Spleen (tissue), 11 donors: ENCODE data around the gene AIG1. TPM values are rescaled to one million over a fixed set of nuclear protein-coding genes. Genes with fewer than 3 reads are reported as not detected.

Source experiments
- DNase-seq: peaks from one replicate; pipeline ENCODE4 v3.0.0-alpha.2; 2020
- H3K27ac ChIP-seq, 8 donors: fragments of 200-600 bp; sonication (generic) in 7 of 8; 1 replicate in 4 of 8; 2 replicates in 4 of 8; pipeline versions ENCODE4 v1.5.0 to v1.8.0; 2016 to 2021; ENCODE audit warnings: inconsistent platforms in 4 of 8, mild to moderate bottlenecking in 4 of 8, moderate library complexity in 1 of 8
- H3K27me3 ChIP-seq, 7 donors: fragments of 200-600 bp; sonication (generic) in 6 of 7; replicated peaks in 1 of 7; 1 replicate in 4 of 7; 2 replicates in 3 of 7; pipeline versions ENCODE4 v1.5.0 to v1.8.0; 2016 to 2021; ENCODE audit warnings: inconsistent platforms in 3 of 7, mild to moderate bottlenecking in 1 of 7
- H3K36me3 ChIP-seq, 6 donors: fragments of 200-600 bp; sonication (generic) in 5 of 6; 1 replicate in 4 of 6; 2 replicates in 2 of 6; pipeline versions ENCODE4 v1.5.0 to v1.8.0; 2016 to 2021; ENCODE audit warnings: inconsistent platforms in 2 of 6
- H3K4me1 ChIP-seq, 6 donors: fragments of 200-600 bp; sonication (generic) in 5 of 6; 1 replicate in 3 of 6; 2 replicates in 3 of 6; pipeline versions ENCODE4 v1.5.0 to v1.8.0; 2016 to 2021; ENCODE audit warnings: inconsistent platforms in 3 of 6
- H3K4me3 ChIP-seq, 8 donors: fragments of 200-600 bp; sonication (generic) in 7 of 8; 1 replicate in 4 of 8; 2 replicates in 4 of 8; pipeline versions ENCODE4 v1.5.0 to v1.8.0; 2016 to 2021; ENCODE audit warnings: inconsistent platforms in 4 of 8, mild to moderate bottlenecking in 4 of 8, moderate library complexity in 2 of 8
- H3K9me3 ChIP-seq, 8 donors: fragments of 200-600 bp; sonication (generic) in 7 of 8; 1 replicate in 4 of 8; 2 replicates in 4 of 8; pipeline versions ENCODE4 v1.5.0 to v1.8.0; 2016 to 2021; ENCODE audit warnings: inconsistent platforms in 4 of 8
- CTCF ChIP-seq, 11 experiments: fragments of 200-600 bp in 7 of 11; fragments of 450-650 bp in 4 of 11; sonication (generic) in 4 of 11; IDR thresholded peaks in 8 of 11; conservative IDR thresholded peaks in 3 of 11; 1 replicate in 7 of 11; 2 replicates in 4 of 11; pipeline versions ENCODE4 v1.4.0 to v1.8.0; 2016 to 2021; ENCODE audit warnings: antibody characterized with exemption in 11 of 11, inconsistent platforms in 4 of 11, mild to moderate bottlenecking in 1 of 11
- POLR2A ChIP-seq, 3 donors: fragments of 450-650 bp; IDR thresholded peaks; one replicate each; pipeline ENCODE4 v1.5.1; 2017; ENCODE audit warnings: antibody characterized with exemption in 3 of 3, mild to moderate bottlenecking in 1 of 3
- POLR2AphosphoS5 ChIP-seq, 3 donors: sonication (generic); formaldehyde crosslinking; IDR thresholded peaks; one replicate each; pipeline ENCODE4 v1.5.1; 2017; ENCODE audit warnings: antibody characterized with exemption in 3 of 3
- WGBS, 5 donors: extraction: QIAGEN DNeasy Blood & Tissue Kit in 3 of 5; methylation state at CpG; one replicate each; pipeline versions ENCODE4 v1.1.5 to v1.1.7; 2013 to 2018; 5-methylcytosine and 5-hydroxymethylcytosine counted together
- intact Hi-C: fragments of 100-400 bp; cut with DNase I; formaldehyde crosslinking; loops from one replicate; pipeline ENCODE4 v1.15.0; 2023; ENCODE audit warnings: low total_unique reads
- polyA plus RNA-seq, 3 donors: library from polyadenylated mRNA; stranded (reverse); fragments of 200-250 nt; gene quantifications; one replicate each; pipeline ENCODE4 v1.2.1, GENCODE V29; 2013
- total RNA-seq, 7 donors: library from RNA; depleted of rRNA in 3 of 7; stranded (reverse); fragments of >200 nt in 3 of 7; fragmentation: NEBNext Ultra II Directional in 4 of 7; extraction: Animal tissue kit (Norgen Biotek cat#: 25700) in 4 of 7; gene quantifications; one replicate each; pipeline versions ENCODE4 v1.1.0 to v1.2.1, GENCODE V29; 2016 to 2021
- donor health status: healthy with polysubstance abuse.
- donor health status: DM: no; HTN: no; CAD: no; lungs with moderate emphysema.
- donor health status: DM: no; HTN: no; CAD: no.
- donor health status: Bipolar disorder and iron deficiency.
- donor health status: healthy.
- donor health status: DM: no; HTN: no; CAD: no.
- donor health status: DM: yes; HTN: yes; CAD: no.

Gene AIG1
- total and polyA plus RNA-seq, 10 donors = 14.3 to 38.0 (median 27.9) TPM

DNA sequence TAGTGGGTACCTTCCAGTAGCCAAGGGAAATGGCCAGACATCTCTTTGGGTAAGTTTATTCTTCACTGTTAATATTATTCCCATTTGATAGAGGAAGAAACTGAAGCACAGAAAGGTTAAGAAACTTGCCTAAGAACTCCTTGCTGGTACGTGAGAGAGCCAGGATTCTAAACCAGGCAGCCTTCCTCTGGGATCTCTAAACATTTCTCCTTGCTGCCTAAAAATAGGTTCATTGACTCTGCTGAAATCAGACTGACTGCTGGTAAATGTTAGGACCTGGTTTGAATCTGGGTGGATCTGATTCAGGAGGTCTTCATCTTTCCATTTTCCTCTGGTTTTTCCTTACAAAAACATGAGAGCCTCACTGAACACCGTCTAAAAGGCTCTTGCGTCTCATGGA lies 186.9 kb downstream of the AIG1 start:
- H3K27ac ChIP-seq = no peak overlapping the region
- H3K36me3 ChIP-seq = no peaks in the 10 kb centered on the region
- H3K4me3 ChIP-seq = no peak overlapping the region
- peaks cover 0 to 4% (median 0%) of the 10 kb centered on the region in 8 donors for H3K9me3 ChIP-seq
- WGBS, 5 donors = 65 to 86% (median 76%) methylated on average over 3 of the region's 3 CpGs
- no peaks in the 10 kb centered on the region for H3K4me1 ChIP-seq
- H3K27me3 ChIP-seq = no peaks in the 10 kb centered on the region
- no peak for TF ChIP-seq POLR2A (IDR thresholded peaks at IDR 0.05)
- TF ChIP-seq CTCF (IDR thresholded peaks at IDR 0.05 in 8 of 11, conservative IDR thresholded peaks at IDR 0.05 in 3 of 11) = no peak
- no peak for TF ChIP-seq POLR2AphosphoS5 (IDR thresholded peaks at IDR 0.05)
- intact Hi-C loops = no loop called here
- DNase-seq = no peak

DNA sequence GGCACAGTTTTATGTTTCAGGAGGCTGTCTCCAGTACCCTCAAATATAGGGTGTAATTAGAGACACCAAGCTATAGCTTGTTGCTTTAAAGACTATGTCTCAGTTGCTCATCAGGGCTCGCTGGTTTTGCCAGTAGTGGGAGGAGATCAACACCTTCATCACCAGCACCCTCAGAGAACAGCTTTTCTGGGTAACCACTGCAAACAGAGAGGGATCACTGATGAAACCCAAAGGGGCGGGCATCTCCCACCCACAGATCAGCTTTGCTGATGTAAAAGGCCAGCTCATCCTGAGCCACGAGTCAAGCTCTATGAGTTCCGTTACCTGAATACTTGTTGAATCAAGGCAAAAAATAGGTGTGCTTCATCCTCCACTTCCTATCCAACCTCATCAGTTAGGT lies 187.7 kb downstream of the AIG1 start:
- DNase-seq = no peak
- Histone ChIP-seq H3K4me3 (no peak overlapping the region), H3K4me1 (no peaks in the 10 kb centered on the region), H3K27ac (no peak overlapping the region), H3K27me3 (no peaks in the 10 kb centered on the region), H3K36me3 (no peaks in the 10 kb centered on the region), H3K9me3 (peaks cover 0 to 4% (median 0%) of the 10 kb centered on the region in 8 donors)
- TF ChIP-seq CTCF (IDR thresholded peaks at IDR 0.05 in 8 of 11, conservative IDR thresholded peaks at IDR 0.05 in 3 of 11) (no peak), POLR2AphosphoS5 (IDR thresholded peaks at IDR 0.05) (no peak), POLR2A (IDR thresholded peaks at IDR 0.05) (no peak)
- WGBS, 5 donors = 81 to 90% (median 83%) methylated on average over 4 of the region's 4 CpGs
- intact Hi-C loops = no loop called here

GRCh38 chr6:143251288-143251687 lies 190.6 kb downstream of the AIG1 start:
- Histone ChIP-seq H3K4me1 (no peaks in the 10 kb centered on the region), H3K9me3 (no peaks in the 10 kb centered on the region), H3K36me3 (no peaks in the 10 kb centered on the region), H3K27me3 (no peaks in the 10 kb centered on the region), H3K27ac (no peak overlapping the region), H3K4me3 (no peak overlapping the region)
- intact Hi-C loops = no loop called here
- TF ChIP-seq POLR2AphosphoS5 (IDR thresholded peaks at IDR 0.05) (no peak), POLR2A (IDR thresholded peaks at IDR 0.05) (no peak), CTCF (IDR thresholded peaks at IDR 0.05 in 8 of 11, conservative IDR thresholded peaks at IDR 0.05 in 3 of 11) (no peak)
- 92 to 100% (median 96%) methylated on average over 4 of the region's 4 CpGs for WGBS, 5 donors
- DNase-seq = no peak

GRCh38 chr6:143252961-143253360 lies 192.3 kb downstream of the AIG1 start:
- DNase-seq = no peak
- intact Hi-C loops = no loop called here
- H3K27ac ChIP-seq = no peak overlapping the region
- no peak for TF ChIP-seq POLR2A (IDR thresholded peaks at IDR 0.05)
- no peak for TF ChIP-seq CTCF (IDR thresholded peaks at IDR 0.05 in 8 of 11, conservative IDR thresholded peaks at IDR 0.05 in 3 of 11)
- no peak for TF ChIP-seq POLR2AphosphoS5 (IDR thresholded peaks at IDR 0.05)
- H3K4me1 ChIP-seq = no peaks in the 10 kb centered on the region
- peaks cover 0 to 2% (median 0%) of the 10 kb centered on the region in 8 donors for H3K9me3 ChIP-seq
- no peaks in the 10 kb centered on the region for H3K36me3 ChIP-seq
- WGBS, 5 donors = 93 to 98% (median 93%) methylated on average over 6 of the region's 6 CpGs
- H3K4me3 ChIP-seq = no peak overlapping the region
- no peaks in the 10 kb centered on the region for H3K27me3 ChIP-seq
